Keratinocyte (primary cell): ENCODE results near the gene BHMT2. TPM values are rescaled to one million over a fixed set of nuclear protein-coding genes. Genes with fewer than 3 reads are reported as not detected.

Experiments used
- DNase-seq: peaks from one replicate; pipeline ENCODE4 v3.0.0-alpha.2; 2011; ENCODE audit warnings: low read depth, missing footprints, low spot score
- FAIRE-seq: peaks from 2 replicates; lab custom pipeline; 2011; peaks lifted over from hg19 to GRCh38; lab: Jason Lieb, UNC
- H2AFZ ChIP-seq: 2 replicates; pipeline ENCODE4 v1.6.0; 2012; ENCODE audit warnings: low read length, control low read depth, inconsistent platforms; ENCODE audit not compliant: control insufficient read depth
- H3K27ac ChIP-seq: 2 replicates; pipeline ENCODE4 v1.5.1; 2011; ENCODE audit warnings: low read length; ENCODE audit not compliant: control insufficient read depth, insufficient read depth
- H3K27me3 ChIP-seq: 3 replicates; pipeline ENCODE4 v1.6.0; 2011; ENCODE audit warnings: low read length; ENCODE audit not compliant: control insufficient read depth, insufficient read depth; ENCODE audit errors: extremely low read depth
- H3K36me3 ChIP-seq, 2 experiments: 2 replicates in 1 of 2; 3 replicates in 1 of 2; pipeline ENCODE4 v1.5.1; 2011; ENCODE audit warnings: low read length in 2 of 2, mild to moderate bottlenecking in 1 of 2; ENCODE audit not compliant: control insufficient read depth in 2 of 2, insufficient read depth in 2 of 2; ENCODE audit errors: extremely low read depth in 1 of 2
- H3K4me1 ChIP-seq: 3 replicates; pipeline ENCODE4 v1.5.1; 2011; ENCODE audit warnings: low read length; ENCODE audit not compliant: control insufficient read depth, insufficient read depth; ENCODE audit errors: extremely low read depth
- H3K4me2 ChIP-seq: 3 replicates; pipeline ENCODE4 v1.6.0; 2011; ENCODE audit warnings: low read depth, low read length; ENCODE audit not compliant: control insufficient read depth, insufficient read depth; ENCODE audit errors: extremely low read depth
- H3K4me3 ChIP-seq, 3 experiments: fragments of 200-600 bp in 1 of 3; sonication (generic) in 1 of 3; 2 replicates in 2 of 3; 3 replicates in 1 of 3; pipeline ENCODE4 v1.5.1; 2011 to 2016; ENCODE audit warnings: low read length in 3 of 3, mild to moderate bottlenecking in 3 of 3, control low read depth in 2 of 3, inconsistent platforms in 1 of 3, low read depth in 1 of 3, mixed read lengths in 1 of 3, mixed run types in 1 of 3, moderate library complexity in 1 of 3; ENCODE audit not compliant: control insufficient read depth in 2 of 3, insufficient read depth in 2 of 3; ENCODE audit errors: extremely low read depth in 1 of 3
- H3K79me2 ChIP-seq: 2 replicates; pipeline ENCODE4 v1.6.0; 2012; ENCODE audit warnings: low read length; ENCODE audit not compliant: control insufficient read depth, insufficient read depth
- H3K9ac ChIP-seq: 3 replicates; pipeline ENCODE4 v1.6.0; 2011; ENCODE audit warnings: low read length; ENCODE audit not compliant: control insufficient read depth, insufficient read depth; ENCODE audit errors: extremely low read depth
- H3K9me1 ChIP-seq: 3 replicates; pipeline ENCODE4 v1.6.0; 2011; ENCODE audit warnings: low read length; ENCODE audit not compliant: control insufficient read depth, insufficient read depth; ENCODE audit errors: extremely low read depth
- H3K9me3 ChIP-seq: 2 replicates; pipeline ENCODE4 v1.5.1; 2012; ENCODE audit warnings: low read depth, low read length; ENCODE audit not compliant: control insufficient read depth
- H4K20me1 ChIP-seq: 3 replicates; pipeline ENCODE4 v1.6.0; 2011; ENCODE audit warnings: low read length; ENCODE audit not compliant: control insufficient read depth, insufficient read depth; ENCODE audit errors: extremely low read depth
- EZH2 ChIP-seq: IDR thresholded peaks from one replicate; pipeline ENCODE4 v1.6.1; 2012; ENCODE audit warnings: inconsistent platforms, mild to moderate bottlenecking, low read length, moderate library complexity
- dilution Hi-C: fragments of 300-500 bp; cut with MboI; formaldehyde crosslinking; loops from one replicate; pipeline ENCODE4 v1.7.0; 2020; ENCODE audit warnings: low sequenced_read_pairs; ENCODE audit not compliant: extremely low pct_ligation_motif_present
- polyA plus RNA-seq, 5 experiments: library from polyadenylated mRNA; depleted of rRNA in 3 of 5; stranded (reverse) in 3 of 5; stranded (forward) in 1 of 5; unstranded in 1 of 5; fragments of >200 nt; gene quantifications; 1 replicate in 1 of 5; 2 replicates in 3 of 5; 3 replicates in 1 of 5; pipeline versions ENCODE4 v1.2.1 to v1.2.3, GENCODE V29; 2011 to 2012; ENCODE audit warnings: missing spikeins in 2 of 5, low read depth in 1 of 5, low replicate concordance in 1 of 5
- TF ChIP-seq, protein P1 (sequence below), 3 experiments: IDR thresholded peaks in 1 of 3; conservative IDR thresholded peaks in 1 of 3; optimal IDR thresholded peaks in 1 of 3; 2 replicates in 2 of 3; 3 replicates in 1 of 3; pipeline versions ENCODE3 to v1.5.1; 2011; ENCODE audit warnings: low read length in 3 of 3, mild to moderate bottlenecking in 3 of 3, moderate library complexity in 2 of 3, control low read depth in 1 of 3, inconsistent platforms in 1 of 3; ENCODE audit not compliant: insufficient read depth in 2 of 3; ENCODE audit errors: extremely low read depth in 1 of 3

The BHMT2 gene
- polyA plus RNA-seq, 1 donor (not counting 4 experiments of a cell fraction or from before 2014, with no cell fraction given) = not detected

DNA sequence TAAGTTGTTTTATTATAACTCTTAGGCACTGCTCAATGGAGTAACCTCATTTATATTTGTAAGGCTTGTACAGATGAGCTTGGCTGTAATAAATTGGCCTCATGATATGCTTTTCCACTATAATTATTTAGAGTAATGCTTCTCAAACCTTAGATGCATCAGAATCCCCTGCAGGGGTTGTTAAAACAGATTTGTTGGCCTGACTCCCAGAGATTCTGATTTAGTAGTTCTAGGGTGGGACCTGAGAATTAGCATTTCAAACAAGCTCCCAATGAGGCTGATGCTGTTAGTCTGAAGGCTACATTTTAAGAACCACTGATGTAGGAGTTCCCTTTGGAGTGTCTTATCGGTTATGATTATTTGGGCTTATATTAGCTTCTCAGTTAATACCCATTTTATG, 46.2 kb upstream of the BHMT2 start:
- Histone ChIP-seq H3K4me3 (no peak overlapping the region), H2AFZ (no peak overlapping the region), H3K9me1 (no peaks in the 10 kb centered on the region), H3K27me3 (peaks cover 10% of the 10 kb centered on the region), H3K79me2 (no peaks in the 10 kb centered on the region), H3K9me3 (no peaks in the 10 kb centered on the region), H3K36me3 (no peaks in the 10 kb centered on the region), H3K9ac (no peak overlapping the region), H3K4me2 (no peak overlapping the region), H3K27ac (no peak overlapping the region), H4K20me1 (no peaks in the 10 kb centered on the region), H3K4me1 (peaks cover 4% of the 10 kb centered on the region)
- peak; percentile 26 for FAIRE-seq
- dilution Hi-C loops = no loop called here
- no peak for TF ChIP-seq EZH2
- TF ChIP-seq, protein P1, sequence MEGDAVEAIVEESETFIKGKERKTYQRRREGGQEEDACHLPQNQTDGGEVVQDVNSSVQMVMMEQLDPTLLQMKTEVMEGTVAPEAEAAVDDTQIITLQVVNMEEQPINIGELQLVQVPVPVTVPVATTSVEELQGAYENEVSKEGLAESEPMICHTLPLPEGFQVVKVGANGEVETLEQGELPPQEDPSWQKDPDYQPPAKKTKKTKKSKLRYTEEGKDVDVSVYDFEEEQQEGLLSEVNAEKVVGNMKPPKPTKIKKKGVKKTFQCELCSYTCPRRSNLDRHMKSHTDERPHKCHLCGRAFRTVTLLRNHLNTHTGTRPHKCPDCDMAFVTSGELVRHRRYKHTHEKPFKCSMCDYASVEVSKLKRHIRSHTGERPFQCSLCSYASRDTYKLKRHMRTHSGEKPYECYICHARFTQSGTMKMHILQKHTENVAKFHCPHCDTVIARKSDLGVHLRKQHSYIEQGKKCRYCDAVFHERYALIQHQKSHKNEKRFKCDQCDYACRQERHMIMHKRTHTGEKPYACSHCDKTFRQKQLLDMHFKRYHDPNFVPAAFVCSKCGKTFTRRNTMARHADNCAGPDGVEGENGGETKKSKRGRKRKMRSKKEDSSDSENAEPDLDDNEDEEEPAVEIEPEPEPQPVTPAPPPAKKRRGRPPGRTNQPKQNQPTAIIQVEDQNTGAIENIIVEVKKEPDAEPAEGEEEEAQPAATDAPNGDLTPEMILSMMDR (optimal IDR thresholded peaks at IDR 0.05 in 1 of 3, IDR thresholded peaks at IDR 0.05 in 1 of 3, conservative IDR thresholded peaks at IDR 0.05 in 1 of 3; ENCODE audit: extremely low read depth in 1 of 3, insufficient read depth in 2 of 3, low read length in 3 of 3) = no peak
- DNase-seq = no peak

- H2AFZ ChIP-seq = no peak overlapping the region
- H3K36me3 ChIP-seq = no peaks in the 10 kb centered on the region
- no peak overlapping the region for H3K9ac ChIP-seq
- H3K27me3 ChIP-seq = peaks cover 10% of the 10 kb centered on the region
- H3K27ac ChIP-seq = no peak overlapping the region
- H3K79me2 ChIP-seq = no peaks in the 10 kb centered on the region
- no peaks in the 10 kb centered on the region for H3K9me3 ChIP-seq
- H3K4me1 ChIP-seq = peaks cover 4% of the 10 kb centered on the region
- dilution Hi-C loops = no loop called here
- no peaks in the 10 kb centered on the region for H3K9me1 ChIP-seq
- H3K4me2 ChIP-seq = no peak overlapping the region
- no peak overlapping the region for H3K4me3 ChIP-seq
- DNase-seq (no peak), FAIRE-seq (no peak)
- TF ChIP-seq EZH2 = no peak
- TF ChIP-seq, protein P1 (optimal IDR thresholded peaks at IDR 0.05 in 1 of 3, IDR thresholded peaks at IDR 0.05 in 1 of 3, conservative IDR thresholded peaks at IDR 0.05 in 1 of 3; ENCODE audit: extremely low read depth in 1 of 3, insufficient read depth in 2 of 3, low read length in 3 of 3) = no peak
- H4K20me1 ChIP-seq = no peaks in the 10 kb centered on the region
Observed at GRCh38 chr5:79023947-79024346, 45.6 kb upstream of the BHMT2 start.
